Measurements from ENCODE around the gene ACVRL1.

Gene ACVRL1

DNA sequence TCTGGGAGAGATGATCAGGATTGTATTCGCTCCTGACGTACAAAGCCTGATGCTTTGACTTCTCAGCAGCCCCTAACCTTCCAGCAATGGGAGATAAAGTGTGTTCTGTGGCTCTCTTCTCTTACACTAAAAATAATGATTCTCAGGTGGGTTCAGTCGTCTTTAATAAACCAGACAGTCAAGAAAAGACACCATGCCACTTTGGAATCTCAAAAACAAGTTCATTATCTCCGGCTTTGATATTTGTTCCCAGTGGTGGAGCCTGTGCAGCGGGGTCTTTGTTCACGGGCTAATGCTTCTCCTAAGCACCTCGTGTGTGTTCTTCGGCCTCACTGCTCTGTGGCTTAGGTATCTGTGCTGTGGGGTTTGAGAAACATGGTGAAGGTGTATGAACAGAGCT lies 45.8 kb downstream of the ACVRL1 start:
- TF ChIP-seq, protein P1, sequence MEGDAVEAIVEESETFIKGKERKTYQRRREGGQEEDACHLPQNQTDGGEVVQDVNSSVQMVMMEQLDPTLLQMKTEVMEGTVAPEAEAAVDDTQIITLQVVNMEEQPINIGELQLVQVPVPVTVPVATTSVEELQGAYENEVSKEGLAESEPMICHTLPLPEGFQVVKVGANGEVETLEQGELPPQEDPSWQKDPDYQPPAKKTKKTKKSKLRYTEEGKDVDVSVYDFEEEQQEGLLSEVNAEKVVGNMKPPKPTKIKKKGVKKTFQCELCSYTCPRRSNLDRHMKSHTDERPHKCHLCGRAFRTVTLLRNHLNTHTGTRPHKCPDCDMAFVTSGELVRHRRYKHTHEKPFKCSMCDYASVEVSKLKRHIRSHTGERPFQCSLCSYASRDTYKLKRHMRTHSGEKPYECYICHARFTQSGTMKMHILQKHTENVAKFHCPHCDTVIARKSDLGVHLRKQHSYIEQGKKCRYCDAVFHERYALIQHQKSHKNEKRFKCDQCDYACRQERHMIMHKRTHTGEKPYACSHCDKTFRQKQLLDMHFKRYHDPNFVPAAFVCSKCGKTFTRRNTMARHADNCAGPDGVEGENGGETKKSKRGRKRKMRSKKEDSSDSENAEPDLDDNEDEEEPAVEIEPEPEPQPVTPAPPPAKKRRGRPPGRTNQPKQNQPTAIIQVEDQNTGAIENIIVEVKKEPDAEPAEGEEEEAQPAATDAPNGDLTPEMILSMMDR (conservative IDR thresholded peaks at IDR 0.05; ENCODE audit: low read length) = no peak
- no peak for DNase-seq (ENCODE audit: low read depth)

DNA sequence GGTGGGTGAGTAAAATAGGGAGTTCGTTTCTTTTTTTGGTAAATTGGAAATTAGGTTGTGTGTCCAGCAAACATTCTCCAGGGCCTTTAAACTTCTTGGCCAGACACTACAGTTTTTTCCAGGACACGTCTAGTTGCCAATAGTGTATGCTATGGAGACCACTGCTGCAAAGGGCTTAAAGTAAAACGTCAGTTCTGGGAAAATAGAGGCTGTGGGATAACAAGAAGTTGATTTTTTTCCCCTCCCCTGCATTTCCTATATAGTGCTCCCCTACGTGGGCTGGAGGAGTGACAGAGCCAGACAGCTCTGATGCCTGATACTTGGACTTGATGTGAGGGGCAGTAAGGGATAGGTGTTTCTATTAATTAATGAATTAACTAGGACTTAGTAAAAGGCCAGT lies 46.6 kb downstream of the ACVRL1 start:
- TF ChIP-seq, protein P1 (conservative IDR thresholded peaks at IDR 0.05; ENCODE audit: low read length) = no peak
- no peak for DNase-seq (ENCODE audit: low read depth)
- no peak overlapping the region; the same call in 1 of the 2 replicates for H3K4me3 ChIP-seq (ENCODE audit: low read length)

More for the DNA sequence above, 45.8 kb downstream of the ACVRL1 start:
- peak overlapping the region; percentile 86 for H3K4me3 ChIP-seq (ENCODE audit: low read length)

GRCh38 chr12:51954561-51955361 lies 47.5 kb downstream of the ACVRL1 start:
- TF ChIP-seq, protein P1 (conservative IDR thresholded peaks at IDR 0.05; ENCODE audit: low read length) = no peak
- peak; percentile 45 for DNase-seq (ENCODE audit: low read depth)

GRCh38 chr12:51955702-51956101 lies 48.4 kb downstream of the ACVRL1 start:
- no peak for DNase-seq (ENCODE audit: low read depth)
- no peak overlapping the region for H3K4me3 ChIP-seq (ENCODE audit: low read length)
- TF ChIP-seq, protein P1 (conservative IDR thresholded peaks at IDR 0.05; ENCODE audit: low read length) = no peak

More at GRCh38 chr12:51954561-51955361, 47.5 kb downstream of the ACVRL1 start:
- no peak overlapping the region for H3K4me3 ChIP-seq (ENCODE audit: low read length)

DNA sequence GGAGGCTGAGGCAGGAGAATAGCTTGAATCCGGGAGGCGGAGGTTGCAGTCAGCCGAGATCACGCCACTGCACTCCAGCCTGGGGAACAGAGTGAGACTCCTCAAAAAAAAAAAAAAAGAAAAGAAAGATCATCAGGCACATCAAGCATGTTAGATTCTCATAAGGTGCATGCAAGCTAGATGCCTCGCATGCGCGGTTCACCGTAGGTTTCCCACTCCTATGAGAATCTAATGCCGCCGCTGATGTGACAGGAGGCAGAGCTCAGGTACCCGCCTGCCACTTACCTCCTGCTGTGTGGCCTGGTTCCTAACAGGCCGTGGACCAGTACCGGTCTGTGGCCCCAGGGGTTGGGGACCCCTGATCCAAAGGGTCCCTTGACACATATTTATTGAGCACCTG lies 51.2 kb downstream of the ACVRL1 start:
- H3K4me3 ChIP-seq (ENCODE audit: low read length) = no peak overlapping the region
- DNase-seq (ENCODE audit: low read depth) = no peak
- TF ChIP-seq, protein P1 (conservative IDR thresholded peaks at IDR 0.05; ENCODE audit: low read length) = no peak

DNA sequence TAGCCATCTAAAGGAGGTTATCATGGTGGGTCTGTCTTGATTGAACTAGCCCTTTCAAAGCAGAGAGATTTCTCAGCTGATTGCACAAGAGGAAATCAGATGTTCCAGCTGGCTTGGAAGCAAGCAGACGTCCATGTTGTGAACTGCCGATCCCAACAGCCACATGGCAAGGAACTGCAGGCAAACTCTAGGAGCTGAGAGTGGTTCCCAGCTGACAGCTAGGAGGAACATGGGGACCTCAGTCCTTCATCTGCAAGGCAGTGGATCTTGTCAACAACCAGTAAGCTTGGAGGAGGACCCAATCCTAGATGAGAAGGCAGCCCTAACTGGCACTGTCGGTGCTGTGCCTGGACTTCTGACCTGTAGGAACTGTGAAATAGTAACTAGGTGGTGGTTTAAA lies 51.9 kb downstream of the ACVRL1 start:
- DNase-seq (ENCODE audit: low read depth) = peak; percentile 62
- TF ChIP-seq, protein P1 (conservative IDR thresholded peaks at IDR 0.05; ENCODE audit: low read length) = no peak
- no peak overlapping the region for H3K4me3 ChIP-seq (ENCODE audit: low read length)

DNA sequence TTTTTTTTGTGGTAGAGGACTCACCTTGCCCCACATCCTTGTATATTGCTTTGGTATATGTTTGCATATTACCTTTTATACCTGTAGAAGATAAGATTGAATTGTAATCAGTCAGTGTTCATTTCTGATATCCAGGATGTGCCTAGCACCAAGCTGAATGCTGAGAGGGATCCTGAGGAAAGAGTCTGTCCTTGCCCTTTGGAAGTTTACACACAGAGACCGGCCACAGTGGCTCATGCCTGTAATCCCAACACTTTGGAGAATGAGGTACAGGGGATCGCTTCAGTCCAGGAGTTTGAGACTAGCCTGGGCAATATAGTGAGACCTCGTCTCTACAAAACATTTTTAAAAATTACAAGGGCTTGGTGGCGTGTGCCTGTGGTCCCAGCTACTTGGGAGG lies 52.6 kb downstream of the ACVRL1 start:
- no peak overlapping the region for H3K4me3 ChIP-seq (ENCODE audit: low read length)
- DNase-seq (ENCODE audit: low read depth) = no peak
- TF ChIP-seq, protein P1 (conservative IDR thresholded peaks at IDR 0.05; ENCODE audit: low read length) = no peak
